GM21723 (cell line): ENCODE data around the gene NAA10.
A peak's percentile ranks its signal among the peaks of the same experiment; 100 is the strongest.

Experiments used
- ATAC-seq: cut with Tn5 transposase; IDR thresholded peaks from one replicate; pipeline ENCODE4 v1.9.1; 2021; ENCODE audit warnings: mild to moderate bottlenecking, moderate library complexity; ENCODE audit not compliant: unreplicated experiment

Gene NAA10

GRCh38 chrX:153967536-153968224 lies 32.8 kb upstream of the NAA10 start:
- no peak for ATAC-seq

- ATAC-seq: no peak
These were observed 32.2 kb upstream of the NAA10 start for GRCh38 chrX:153966841-153967535.

GRCh38 chrX:153966283-153966688 lies 31.4 kb upstream of the NAA10 start:
- no peak for ATAC-seq

GRCh38 chrX:153965406-153965805 lies 30.6 kb upstream of the NAA10 start:
- ATAC-seq: no peak

- no peak for ATAC-seq
These were observed 29.3 kb upstream of the NAA10 start for GRCh38 chrX:153964105-153964504.

GRCh38 chrX:153963546-153963945 lies 28.7 kb upstream of the NAA10 start:
- no peak for ATAC-seq

- no peak for ATAC-seq
These were observed 26.5 kb upstream of the NAA10 start for GRCh38 chrX:153961292-153961691.

- ATAC-seq: no peak
These were observed 25.9 kb upstream of the NAA10 start for GRCh38 chrX:153960786-153961185.

- ATAC-seq: no peak
These were observed 25.2 kb upstream of the NAA10 start for GRCh38 chrX:153960077-153960476.

- ATAC-seq: no peak
These were observed 24.8 kb upstream of the NAA10 start for GRCh38 chrX:153959649-153960048.

GRCh38 chrX:153958605-153959004 lies 23.8 kb upstream of the NAA10 start:
- no peak for ATAC-seq

- ATAC-seq: no peak
These were observed 22.4 kb upstream of the NAA10 start for GRCh38 chrX:153957224-153957623.

- ATAC-seq: no peak
These were observed 21.4 kb upstream of the NAA10 start for GRCh38 chrX:153956044-153956907.

- ATAC-seq: no peak
These were observed 20.4 kb upstream of the NAA10 start for GRCh38 chrX:153955228-153955732.

- no peak for ATAC-seq
These were observed 19.9 kb upstream of the NAA10 start for GRCh38 chrX:153954558-153955227.

GRCh38 chrX:153953892-153954557 lies 19.2 kb upstream of the NAA10 start:
- ATAC-seq: no peak

GRCh38 chrX:153953342-153953830 lies 18.5 kb upstream of the NAA10 start:
- peak; percentile 64 for ATAC-seq

GRCh38 chrX:153952373-153953026 lies 17.7 kb upstream of the NAA10 start:
- no peak for ATAC-seq

- no peak for ATAC-seq
These were observed 17.0 kb upstream of the NAA10 start for GRCh38 chrX:153951683-153952372.
